ENCODE results near the gene DDOST. TPM values are rescaled to one million over a fixed set of nuclear protein-coding genes. Genes with fewer than 3 reads are reported as not detected.

The DDOST gene
- total RNA-seq, 1 donor = 120 TPM

- H3K4me3 ChIP-seq (ENCODE audit: low read length) = no peak overlapping the region
- H3K9me3 ChIP-seq (ENCODE audit: low read depth, low read length) = no peaks in the 10 kb centered on the region
- H3K4me1 ChIP-seq (ENCODE audit: insufficient read depth, low read length) = peaks cover 8% of the 10 kb centered on the region
- no peaks in the 10 kb centered on the region for H3K27me3 ChIP-seq (ENCODE audit: insufficient read depth, low read length)
These were observed 37.2 kb upstream of the DDOST start for GRCh38 chr1:20698195-20698910.

GRCh38 chr1:20697563-20697962, 36.4 kb upstream of the DDOST start:
- no peaks in the 10 kb centered on the region for H3K27me3 ChIP-seq (ENCODE audit: insufficient read depth, low read length)
- H3K4me3 ChIP-seq (ENCODE audit: low read length) = no peak overlapping the region
- H3K4me1 ChIP-seq (ENCODE audit: insufficient read depth, low read length) = peaks cover 8% of the 10 kb centered on the region
- H3K9me3 ChIP-seq (ENCODE audit: low read depth, low read length) = no peaks in the 10 kb centered on the region

- H3K4me1 ChIP-seq (ENCODE audit: insufficient read depth, low read length) = peaks cover 8% of the 10 kb centered on the region
- no peaks in the 10 kb centered on the region for H3K27me3 ChIP-seq (ENCODE audit: insufficient read depth, low read length)
- H3K9me3 ChIP-seq (ENCODE audit: low read depth, low read length) = no peaks in the 10 kb centered on the region
- peak overlapping the region; percentile 52 for H3K4me3 ChIP-seq (ENCODE audit: low read length)
These were observed 35.5 kb upstream of the DDOST start for GRCh38 chr1:20696397-20697333.

GRCh38 chr1:20695515-20695914, 34.3 kb upstream of the DDOST start:
- no peaks in the 10 kb centered on the region for H3K27me3 ChIP-seq (ENCODE audit: insufficient read depth, low read length)
- no peaks in the 10 kb centered on the region for H3K9me3 ChIP-seq (ENCODE audit: low read depth, low read length)
- H3K4me1 ChIP-seq (ENCODE audit: insufficient read depth, low read length) = peaks cover 8% of the 10 kb centered on the region
- H3K4me3 ChIP-seq (ENCODE audit: low read length) = no peak overlapping the region

- H3K4me3 ChIP-seq (ENCODE audit: low read length) = no peak overlapping the region
- H3K9me3 ChIP-seq (ENCODE audit: low read depth, low read length) = no peaks in the 10 kb centered on the region
- H3K4me1 ChIP-seq (ENCODE audit: insufficient read depth, low read length) = peaks cover 8% of the 10 kb centered on the region
- no peaks in the 10 kb centered on the region for H3K27me3 ChIP-seq (ENCODE audit: insufficient read depth, low read length)
These were observed 32.5 kb upstream of the DDOST start for GRCh38 chr1:20693623-20694022.

- H3K4me3 ChIP-seq (ENCODE audit: low read length) = no peak overlapping the region
- H3K9me3 ChIP-seq (ENCODE audit: low read depth, low read length) = no peaks in the 10 kb centered on the region
- peaks cover 5% of the 10 kb centered on the region for H3K4me1 ChIP-seq (ENCODE audit: insufficient read depth, low read length)
- H3K27me3 ChIP-seq (ENCODE audit: insufficient read depth, low read length) = no peaks in the 10 kb centered on the region
These were observed 30.7 kb upstream of the DDOST start for GRCh38 chr1:20691872-20692271.

- Histone ChIP-seq H3K4me1 (ENCODE audit: insufficient read depth, low read length) (no peaks in the 10 kb centered on the region), H3K27me3 (ENCODE audit: insufficient read depth, low read length) (no peaks in the 10 kb centered on the region), H3K4me3 (ENCODE audit: low read length) (no peak overlapping the region), H3K9me3 (ENCODE audit: low read depth, low read length) (no peaks in the 10 kb centered on the region)
These were observed 28.5 kb upstream of the DDOST start for GRCh38 chr1:20689645-20690056.

GRCh38 chr1:20686883-20687725, 25.9 kb upstream of the DDOST start:
- H3K27me3 ChIP-seq (ENCODE audit: insufficient read depth, low read length) = no peaks in the 10 kb centered on the region
- no peaks in the 10 kb centered on the region for H3K9me3 ChIP-seq (ENCODE audit: low read depth, low read length)
- H3K4me3 ChIP-seq (ENCODE audit: low read length) = no peak overlapping the region
- H3K4me1 ChIP-seq (ENCODE audit: insufficient read depth, low read length) = peaks cover 9% of the 10 kb centered on the region

- H3K9me3 ChIP-seq (ENCODE audit: low read depth, low read length) = no peaks in the 10 kb centered on the region
These were observed 24.6 kb upstream of the DDOST start for GRCh38 chr1:20685741-20686140.

GRCh38 chr1:20685099-20685662, 24.0 kb upstream of the DDOST start:
- Histone ChIP-seq H3K27me3 (ENCODE audit: insufficient read depth, low read length) (no peaks in the 10 kb centered on the region), H3K9me3 (ENCODE audit: low read depth, low read length) (no peaks in the 10 kb centered on the region), H3K4me3 (ENCODE audit: low read length) (no peak overlapping the region), H3K4me1 (ENCODE audit: insufficient read depth, low read length) (peaks cover 12% of the 10 kb centered on the region)

More at GRCh38 chr1:20685741-20686140, 24.6 kb upstream of the DDOST start:
- no peak overlapping the region for H3K4me3 ChIP-seq (ENCODE audit: low read length)
- H3K4me1 ChIP-seq (ENCODE audit: insufficient read depth, low read length) = peaks cover 12% of the 10 kb centered on the region
- no peaks in the 10 kb centered on the region for H3K27me3 ChIP-seq (ENCODE audit: insufficient read depth, low read length)

GRCh38 chr1:20684651-20685050, 23.5 kb upstream of the DDOST start:
- H3K9me3 ChIP-seq (ENCODE audit: low read depth, low read length) = no peaks in the 10 kb centered on the region
- H3K27me3 ChIP-seq (ENCODE audit: insufficient read depth, low read length) = no peaks in the 10 kb centered on the region
- peaks cover 13% of the 10 kb centered on the region for H3K4me1 ChIP-seq (ENCODE audit: insufficient read depth, low read length)
- H3K4me3 ChIP-seq (ENCODE audit: low read length) = no peak overlapping the region

- Histone ChIP-seq H3K4me3 (ENCODE audit: low read length) (no peak overlapping the region), H3K4me1 (ENCODE audit: insufficient read depth, low read length) (peaks cover 18% of the 10 kb centered on the region), H3K27me3 (ENCODE audit: insufficient read depth, low read length) (no peaks in the 10 kb centered on the region), H3K9me3 (ENCODE audit: low read depth, low read length) (no peaks in the 10 kb centered on the region)
These were observed 23.0 kb upstream of the DDOST start for GRCh38 chr1:20684050-20684620.

- Histone ChIP-seq H3K4me1 (ENCODE audit: insufficient read depth, low read length) (peaks cover 23% of the 10 kb centered on the region), H3K9me3 (ENCODE audit: low read depth, low read length) (no peaks in the 10 kb centered on the region), H3K27me3 (ENCODE audit: insufficient read depth, low read length) (no peaks in the 10 kb centered on the region), H3K4me3 (ENCODE audit: low read length) (no peak overlapping the region)
These were observed 22.4 kb upstream of the DDOST start for GRCh38 chr1:20683614-20684013.

- no peaks in the 10 kb centered on the region for H3K27me3 ChIP-seq (ENCODE audit: insufficient read depth, low read length)
These were observed 21.5 kb upstream of the DDOST start for GRCh38 chr1:20682571-20683236.

More at GRCh38 chr1:20682571-20683236, 21.5 kb upstream of the DDOST start:
- H3K4me1 ChIP-seq (ENCODE audit: insufficient read depth, low read length) = peaks cover 26% of the 10 kb centered on the region
- no peaks in the 10 kb centered on the region for H3K9me3 ChIP-seq (ENCODE audit: low read depth, low read length)
- no peak overlapping the region for H3K4me3 ChIP-seq (ENCODE audit: low read length)
